Prostate gland (tissue), 2 donors: Measurements from ENCODE around the gene CBFA2T2. TPM values are rescaled to one million over a fixed set of nuclear protein-coding genes. Genes with fewer than 3 reads are reported as not detected.
A peak's percentile ranks its signal among the peaks of the same experiment; 100 is the strongest.
"Not testable (repeated sequence)": the region's sequence is repeated elsewhere in the genome, so short reads cannot be mapped to it uniquely, and the experiment has no call there.

Experiments
- DNase-seq: peaks from one replicate; pipeline ENCODE4 v3.0.0-alpha.2; 2019; ENCODE audit warnings: low spot score
- H3K27ac ChIP-seq, 2 donors: fragments of 200-600 bp; sonication (generic); 2 replicates each; pipeline ENCODE4 v1.5.1; 2017 to 2019
- H3K27me3 ChIP-seq: fragments of 200-600 bp; sonication (generic); replicated peaks from 2 replicates; pipeline ENCODE4 v1.5.1; 2019; ENCODE audit not compliant: insufficient read depth
- H3K36me3 ChIP-seq, 2 donors: fragments of 200-600 bp; sonication (generic); 1 replicate in 1 of 2; 2 replicates in 1 of 2; pipeline versions ENCODE4 v1.5.1 to v1.8.1; 2017 to 2019
- H3K4me1 ChIP-seq: fragments of 200-600 bp; sonication (generic); replicated peaks from 2 replicates; pipeline ENCODE4 v1.5.1; 2019
- H3K4me3 ChIP-seq, 2 donors: fragments of 200-600 bp; sonication (generic); 2 replicates each; pipeline ENCODE4 v1.5.1; 2017 to 2019
- H3K9me3 ChIP-seq: fragments of 200-600 bp; sonication (generic); 2 replicates; pipeline ENCODE4 v1.5.1; 2017
- CTCF ChIP-seq, 4 experiments: fragments of 200-600 bp in 2 of 4; fragments of 450-650 bp in 2 of 4; sonication (generic) in 2 of 4; IDR thresholded peaks; 1 replicate in 3 of 4; 2 replicates in 1 of 4; pipeline ENCODE4 v1.5.1; 2016 to 2019; ENCODE audit warnings: antibody characterized with exemption in 4 of 4, mild to moderate bottlenecking in 2 of 4, moderate library complexity in 2 of 4
- POLR2A ChIP-seq: fragments of 450-650 bp; IDR thresholded peaks from one replicate; pipeline ENCODE4 v1.6.1; 2016; ENCODE audit warnings: antibody characterized with exemption, mild to moderate bottlenecking
- POLR2AphosphoS5 ChIP-seq: sonication (generic); formaldehyde crosslinking; IDR thresholded peaks from one replicate; pipeline ENCODE4 v1.6.1; 2017; ENCODE audit warnings: antibody characterized with exemption
- WGBS: methylation state at CpG from one replicate; pipeline ENCODE4 v1.1.5; 2018; 5-methylcytosine and 5-hydroxymethylcytosine counted together
- intact Hi-C: fragments of 100-400 bp; cut with DNase I; formaldehyde crosslinking; loops from one replicate; pipeline ENCODE4 v1.14.2; 2022
- total RNA-seq, 2 donors: library from RNA; depleted of rRNA; stranded (reverse); fragments of >200 nt; gene quantifications; one replicate each; pipeline ENCODE4 v1.1.0, GENCODE V29; 2016

Gene CBFA2T2
- total RNA-seq, 2 donors from 2014 or later, result 40.3 to 54.6 TPM

GRCh38 chr20:33490934-33491656, 1.2 kb downstream of the CBFA2T2 start:
- 39% methylated on average over 8 of the region's 8 CpGs for WGBS
- DNase-seq, result no peak
- Histone ChIP-seq H3K36me3 (no peaks in the 10 kb centered on the region), H3K4me1 (no peaks in the 10 kb centered on the region), H3K9me3 (no peaks in the 10 kb centered on the region), H3K27ac (peak overlapping the region; percentile 97 to 98), H3K27me3 (no peaks in the 10 kb centered on the region), H3K4me3 (peak overlapping the region; percentile 93 to 98)
- TF ChIP-seq POLR2A (no peak), POLR2AphosphoS5 (no peak), CTCF (IDR thresholded peaks at IDR 0.05) (no peak)
- intact Hi-C loops, result no loop called here

- H3K4me1 ChIP-seq, result no peaks in the 10 kb centered on the region
- H3K4me3 ChIP-seq, result no peak overlapping the region
- H3K27me3 ChIP-seq, result no peaks in the 10 kb centered on the region
- DNase-seq, result no peak
- no peaks in the 10 kb centered on the region for H3K9me3 ChIP-seq
- no peak overlapping the region for H3K27ac ChIP-seq
- H3K36me3 ChIP-seq, result no peaks in the 10 kb centered on the region
- intact Hi-C loops, result no loop called here
- TF ChIP-seq POLR2A (no peak), POLR2AphosphoS5 (no peak), CTCF (IDR thresholded peaks at IDR 0.05) (no peak)
- 94% methylated on average over 15 of the region's 15 CpGs for WGBS
Observed at GRCh38 chr20:33493076-33493766, 3.3 kb downstream of the CBFA2T2 start.

GRCh38 chr20:33496776-33497175, 6.9 kb downstream of the CBFA2T2 start:
- DNase-seq, H3K27ac ChIP-seq, H3K4me1 ChIP-seq, H3K9me3 ChIP-seq, H3K27me3 ChIP-seq, intact Hi-C loops, H3K4me3 ChIP-seq, H3K36me3 ChIP-seq: not testable (repeated sequence)
- WGBS, result 94% methylated on average over 6 of the region's 6 CpGs

GRCh38 chr20:33499355-33499754, 9.5 kb downstream of the CBFA2T2 start:
- intact Hi-C loops, result no loop called here
- TF ChIP-seq POLR2A, result no peak
- TF ChIP-seq POLR2AphosphoS5, result no peak
- no peak for TF ChIP-seq CTCF (IDR thresholded peaks at IDR 0.05)
- H3K27ac ChIP-seq, result no peak overlapping the region
- H3K9me3 ChIP-seq, result no peaks in the 10 kb centered on the region
- whole genome bisulfite sequencing, result 83% methylated on average over 3 of the region's 3 CpGs
- DNase-seq, result no peak
- no peaks in the 10 kb centered on the region for H3K4me1 ChIP-seq
- no peak overlapping the region for H3K4me3 ChIP-seq
- H3K27me3 ChIP-seq, result no peaks in the 10 kb centered on the region
- no peaks in the 10 kb centered on the region for H3K36me3 ChIP-seq

- TF ChIP-seq CTCF (IDR thresholded peaks at IDR 0.05) (no peak), POLR2A (no peak), POLR2AphosphoS5 (no peak)
- WGBS, result 53% methylated on average over 2 of the region's 2 CpGs
- intact Hi-C loops, result no loop called here
- Histone ChIP-seq H3K36me3 (no peaks in the 10 kb centered on the region), H3K4me1 (no peaks in the 10 kb centered on the region), H3K9me3 (no peaks in the 10 kb centered on the region), H3K4me3 (no peak overlapping the region), H3K27ac (no peak overlapping the region), H3K27me3 (no peaks in the 10 kb centered on the region)
- DNase-seq, result no peak
Observed at GRCh38 chr20:33501000-33501399, 11.1 kb downstream of the CBFA2T2 start.
